MM.1S (cell line): ENCODE data around the gene EMP2.

Experiments
- DNase-seq: peaks from one replicate; pipeline ENCODE4 v3.0.0-alpha.2; 2015
- H2AFZ ChIP-seq: fragments of 300-600 bp; sonication (generic); 2 replicates; pipeline ENCODE4 v1.6.0; 2016; ENCODE audit warnings: antibody characterized with exemption, low read length
- H3F3A ChIP-seq: fragments of 300-600 bp; sonication (generic); 2 replicates; pipeline ENCODE4 v1.6.1; 2016; ENCODE audit warnings: mild to moderate bottlenecking, antibody characterized with exemption, low read length, moderate library complexity, mixed read lengths; ENCODE audit not compliant: insufficient read depth
- H3K27ac ChIP-seq: fragments of 300-600 bp; sonication (generic); 2 replicates; pipeline ENCODE4 v1.5.1; 2016; ENCODE audit warnings: mild to moderate bottlenecking, low read length
- H3K27me3 ChIP-seq: fragments of 300-600 bp; sonication (generic); replicated peaks from 2 replicates; pipeline ENCODE4 v1.6.0; 2016; ENCODE audit warnings: low read length; ENCODE audit not compliant: insufficient read depth
- H3K36me3 ChIP-seq: fragments of 300-600 bp; sonication (generic); replicated peaks from 2 replicates; pipeline ENCODE4 v1.6.1; 2016; ENCODE audit warnings: mild to moderate bottlenecking, low read length, mixed read lengths; ENCODE audit not compliant: insufficient read depth
- H3K4me1 ChIP-seq: fragments of 300-600 bp; sonication (generic); 2 replicates; pipeline ENCODE4 v1.6.1; 2016; ENCODE audit warnings: low read length, mixed read lengths
- H3K4me2 ChIP-seq: fragments of 300-600 bp; sonication (generic); 2 replicates; pipeline ENCODE4 v1.6.0; 2016; ENCODE audit warnings: low read depth, low read length
- H3K4me3 ChIP-seq: fragments of 300-600 bp; sonication (generic); 2 replicates; pipeline ENCODE4 v1.5.1; 2016; ENCODE audit warnings: low read length, mixed read lengths
- H3K79me2 ChIP-seq: fragments of 300-600 bp; sonication (generic); 2 replicates; pipeline ENCODE4 v1.6.1; 2016; ENCODE audit warnings: mixed run types, low read length, mixed read lengths
- H3K9ac ChIP-seq: fragments of 300-600 bp; sonication (generic); 2 replicates; pipeline ENCODE4 v1.6.1; 2016; ENCODE audit warnings: low read length, mixed read lengths
- H3K9me2 ChIP-seq: fragments of 300-600 bp; sonication (generic); replicated peaks from 2 replicates; pipeline ENCODE4 v1.6.1; 2016; ENCODE audit warnings: mild to moderate bottlenecking, low read length, mixed read lengths; ENCODE audit not compliant: insufficient read depth
- H3K9me3 ChIP-seq: fragments of 300-600 bp; sonication (generic); replicated peaks from 2 replicates; pipeline ENCODE4 v1.6.1; 2016; ENCODE audit warnings: mild to moderate bottlenecking, low read length, mixed read lengths; ENCODE audit not compliant: insufficient read depth
- H4K20me1 ChIP-seq: fragments of 300-600 bp; sonication (generic); 2 replicates; pipeline ENCODE4 v1.6.1; 2016; ENCODE audit warnings: mild to moderate bottlenecking, low read length, moderate library complexity, mixed read lengths; ENCODE audit not compliant: insufficient read depth
- EZH2 ChIP-seq: fragments of 300-600 bp; sonication (generic); optimal IDR thresholded peaks from 2 replicates; pipeline ENCODE3; 2017; ENCODE audit warnings: low read depth, mild to moderate bottlenecking, antibody characterized with exemption, low read length, mixed read lengths
- EZH2phosphoT487 ChIP-seq: fragments of 300-600 bp; sonication (generic); IDR thresholded peaks from 2 replicates; pipeline ENCODE4 v1.6.1; 2018; ENCODE audit warnings: antibody characterized with exemption, low read length
- TF ChIP-seq, protein P1 (sequence below): fragments of 300-600 bp; sonication (generic); IDR thresholded peaks from 2 replicates; pipeline ENCODE4 v1.5.1; 2016; ENCODE audit warnings: antibody characterized with exemption, low read length, mixed read lengths

The EMP2 gene, protein sequence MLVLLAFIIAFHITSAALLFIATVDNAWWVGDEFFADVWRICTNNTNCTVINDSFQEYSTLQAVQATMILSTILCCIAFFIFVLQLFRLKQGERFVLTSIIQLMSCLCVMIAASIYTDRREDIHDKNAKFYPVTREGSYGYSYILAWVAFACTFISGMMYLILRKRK

DNA sequence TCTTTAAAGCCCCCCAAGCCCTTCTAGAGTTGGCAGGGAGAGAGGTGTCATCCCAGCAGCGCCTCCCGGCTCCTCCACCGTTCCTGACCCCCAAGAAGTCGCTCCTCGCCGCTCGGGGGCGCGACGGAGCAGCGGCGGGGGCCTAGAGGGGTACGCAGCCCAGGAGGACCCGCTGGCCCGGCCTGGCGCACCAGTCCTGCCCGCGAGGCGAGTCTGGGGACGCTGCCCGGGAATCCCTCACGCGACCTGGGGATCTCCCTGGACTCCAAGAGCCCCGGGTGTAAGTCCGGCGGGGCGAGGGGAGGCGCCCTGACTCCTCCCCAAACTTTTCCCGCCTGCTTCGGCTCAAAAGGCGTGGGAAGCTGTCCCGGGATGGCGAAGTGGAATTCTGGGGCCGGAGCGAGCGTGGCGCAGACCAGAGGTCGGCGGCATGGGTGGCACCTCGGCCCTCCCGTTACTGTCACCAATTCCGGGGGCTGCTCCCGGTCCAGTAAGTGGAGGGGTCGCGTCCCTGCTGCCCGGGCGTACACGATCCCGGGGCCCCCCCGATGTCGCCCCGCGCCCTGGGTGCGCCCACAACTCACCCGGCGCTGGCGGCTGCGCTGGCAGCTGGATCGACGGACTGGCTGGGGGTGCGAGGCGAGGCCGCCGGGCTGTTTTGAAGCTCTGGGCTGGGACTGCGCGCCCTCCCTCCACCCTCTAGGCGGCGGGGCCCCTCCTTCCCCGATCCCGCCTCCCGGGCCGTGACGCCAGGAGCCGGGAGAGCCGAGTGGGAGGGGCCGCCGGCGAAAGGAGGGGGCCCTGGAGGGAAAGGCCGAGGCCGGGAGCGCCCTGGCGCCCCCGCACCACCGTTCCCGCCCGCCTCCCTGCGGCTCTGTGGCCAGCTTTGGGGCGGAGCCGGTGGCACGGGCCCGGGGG is at the start of gene EMP2:
TSS of gene EMP2 (minus strand) at position 634 of the 918 bp plus-strand sequence. CDS start 32,981 bp downstream, outside the sequence.
- Histone ChIP-seq H3K9me3 (no peaks in the 10 kb centered on the region), H3K27me3 (peaks cover 14% of the 10 kb centered on the region; the same call in 1 of the 2 replicates), H3K9me2 (no peaks in the 10 kb centered on the region), H3K4me1 (peaks cover 16% of the 10 kb centered on the region), H3K79me2 (peaks cover 24% of the 10 kb centered on the region), H3K36me3 (no peaks in the 10 kb centered on the region), H3K9ac (peak within 1 kb of the TSS; percentile 74), H3K4me2 (peak within 1 kb of the TSS; percentile 90), H2AFZ (peak within 1 kb of the TSS; percentile 97), H3K4me3 (peak within 1 kb of the TSS; percentile 82), H4K20me1 (no peaks in the 10 kb centered on the region), H3K27ac (no peak within 1 kb of the TSS), H3F3A (0 out of 2 replicates have a peak, but pooled peaks cover 9% of the 10 kb centered on the region)
- DNase-seq, result peak; percentile 39
- TF ChIP-seq EZH2, result no peak
- TF ChIP-seq, protein P1, sequence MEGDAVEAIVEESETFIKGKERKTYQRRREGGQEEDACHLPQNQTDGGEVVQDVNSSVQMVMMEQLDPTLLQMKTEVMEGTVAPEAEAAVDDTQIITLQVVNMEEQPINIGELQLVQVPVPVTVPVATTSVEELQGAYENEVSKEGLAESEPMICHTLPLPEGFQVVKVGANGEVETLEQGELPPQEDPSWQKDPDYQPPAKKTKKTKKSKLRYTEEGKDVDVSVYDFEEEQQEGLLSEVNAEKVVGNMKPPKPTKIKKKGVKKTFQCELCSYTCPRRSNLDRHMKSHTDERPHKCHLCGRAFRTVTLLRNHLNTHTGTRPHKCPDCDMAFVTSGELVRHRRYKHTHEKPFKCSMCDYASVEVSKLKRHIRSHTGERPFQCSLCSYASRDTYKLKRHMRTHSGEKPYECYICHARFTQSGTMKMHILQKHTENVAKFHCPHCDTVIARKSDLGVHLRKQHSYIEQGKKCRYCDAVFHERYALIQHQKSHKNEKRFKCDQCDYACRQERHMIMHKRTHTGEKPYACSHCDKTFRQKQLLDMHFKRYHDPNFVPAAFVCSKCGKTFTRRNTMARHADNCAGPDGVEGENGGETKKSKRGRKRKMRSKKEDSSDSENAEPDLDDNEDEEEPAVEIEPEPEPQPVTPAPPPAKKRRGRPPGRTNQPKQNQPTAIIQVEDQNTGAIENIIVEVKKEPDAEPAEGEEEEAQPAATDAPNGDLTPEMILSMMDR, result peak; percentile 38

DNA sequence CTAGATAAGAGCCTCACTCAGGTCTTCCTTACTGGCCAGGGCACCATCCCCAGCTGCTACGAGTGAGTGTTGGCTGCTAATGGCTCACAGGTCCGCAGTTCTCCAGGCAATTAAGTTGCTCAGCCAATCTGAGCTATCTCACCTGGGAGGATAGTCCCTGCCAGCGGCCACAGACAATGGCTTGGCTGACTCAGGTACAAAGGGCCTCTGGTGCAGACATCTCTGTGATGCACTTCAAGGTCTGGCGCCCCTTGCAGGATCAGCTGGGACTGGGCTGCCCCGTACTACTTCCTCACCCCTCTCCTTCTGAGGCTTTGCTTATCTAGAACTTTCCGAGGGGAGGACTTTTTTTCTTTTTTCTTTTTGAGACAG is 49.2 kb upstream of the EMP2 start:
- Histone ChIP-seq H3K4me1 (peaks cover 4% of the 10 kb centered on the region; the same call in 1 of the 2 replicates), H3K27me3 (no peaks in the 10 kb centered on the region), H3K4me3 (no peak overlapping the region), H3K9ac (no peak overlapping the region), H2AFZ (no peak overlapping the region), H4K20me1 (no peaks in the 10 kb centered on the region), H3K36me3 (no peaks in the 10 kb centered on the region), H3K79me2 (no peaks in the 10 kb centered on the region), H3K9me3 (no peaks in the 10 kb centered on the region), H3K27ac (no peak overlapping the region), H3K9me2 (no peaks in the 10 kb centered on the region), H3F3A (no peaks in the 10 kb centered on the region), H3K4me2 (no peak overlapping the region)
- DNase-seq, result no peak
- TF ChIP-seq EZH2phosphoT487 (no peak), EZH2 (no peak)
- TF ChIP-seq, protein P1, result no peak

DNA sequence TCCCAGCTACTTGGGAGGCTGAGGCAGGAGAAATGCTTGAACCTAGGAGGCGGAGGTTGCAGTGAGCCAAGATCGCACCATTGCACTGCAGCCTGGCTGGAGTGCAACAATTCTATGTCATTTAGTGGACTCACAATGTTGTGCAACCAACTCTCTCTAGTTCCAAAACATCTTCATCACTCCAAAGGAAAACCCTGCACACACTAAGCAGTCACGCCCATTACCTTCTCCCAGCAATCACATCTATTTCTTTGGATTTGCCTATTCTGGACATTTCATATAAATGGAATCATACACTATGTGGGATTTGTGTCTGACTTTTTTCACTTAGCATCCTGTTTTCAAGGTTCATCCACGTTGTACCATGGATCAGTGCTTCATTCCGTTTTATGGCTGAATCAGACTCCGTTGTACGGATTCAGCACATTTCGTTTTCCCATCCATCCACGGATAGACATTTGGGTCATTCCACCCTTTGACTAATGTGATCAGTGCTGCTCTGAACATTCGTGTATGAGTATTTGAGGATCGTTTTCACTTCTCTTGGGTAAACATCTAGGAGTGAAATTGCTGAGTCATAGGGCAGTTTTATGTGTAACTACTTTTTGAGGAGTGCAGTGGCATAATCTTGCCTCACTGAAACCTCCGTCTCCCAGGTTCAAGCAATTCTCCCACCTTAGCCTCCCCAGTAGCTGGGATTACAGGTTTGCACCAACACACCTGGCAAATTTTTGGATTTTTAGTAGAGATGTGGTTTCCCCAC is 45.4 kb upstream of the EMP2 start:
- Histone ChIP-seq H3F3A (no peaks in the 10 kb centered on the region), H3K36me3 (no peaks in the 10 kb centered on the region), H3K79me2 (no peaks in the 10 kb centered on the region), H3K4me1 (peaks cover 4% of the 10 kb centered on the region; the same call in 1 of the 2 replicates), H3K4me3 (no peak overlapping the region), H4K20me1 (no peaks in the 10 kb centered on the region), H3K9me2 (no peaks in the 10 kb centered on the region), H2AFZ (no peak overlapping the region), H3K27ac (no peak overlapping the region), H3K9me3 (no peaks in the 10 kb centered on the region), H3K9ac (no peak overlapping the region), H3K27me3 (no peaks in the 10 kb centered on the region), H3K4me2 (no peak overlapping the region)
- no peak for TF ChIP-seq EZH2phosphoT487
- no peak for TF ChIP-seq EZH2
- TF ChIP-seq, protein P1, result no peak
- DNase-seq, result peak; percentile 9
